ENCODE data around the gene IL36RN.

DNA sequence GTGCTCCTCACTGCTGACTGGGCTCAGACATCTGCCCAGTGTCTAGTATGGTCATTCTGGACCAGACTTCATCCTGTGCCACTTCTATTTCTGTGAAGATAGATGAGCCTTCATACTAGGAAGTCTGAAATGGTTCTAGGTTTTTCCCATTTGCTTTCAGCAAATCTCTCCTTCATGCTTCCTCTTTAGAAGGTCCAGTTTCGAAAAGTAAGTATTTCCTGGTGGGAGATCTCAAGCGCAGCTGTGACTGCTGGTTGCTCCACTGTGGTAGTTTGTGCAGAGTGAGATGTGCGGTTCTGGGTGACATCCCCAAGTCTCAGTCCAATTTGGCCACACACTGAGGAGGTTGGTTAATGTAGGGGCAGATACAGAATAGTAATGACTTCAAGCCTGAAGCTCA, 20.7 kb upstream of the IL36RN start:
- TF ChIP-seq, protein P1, sequence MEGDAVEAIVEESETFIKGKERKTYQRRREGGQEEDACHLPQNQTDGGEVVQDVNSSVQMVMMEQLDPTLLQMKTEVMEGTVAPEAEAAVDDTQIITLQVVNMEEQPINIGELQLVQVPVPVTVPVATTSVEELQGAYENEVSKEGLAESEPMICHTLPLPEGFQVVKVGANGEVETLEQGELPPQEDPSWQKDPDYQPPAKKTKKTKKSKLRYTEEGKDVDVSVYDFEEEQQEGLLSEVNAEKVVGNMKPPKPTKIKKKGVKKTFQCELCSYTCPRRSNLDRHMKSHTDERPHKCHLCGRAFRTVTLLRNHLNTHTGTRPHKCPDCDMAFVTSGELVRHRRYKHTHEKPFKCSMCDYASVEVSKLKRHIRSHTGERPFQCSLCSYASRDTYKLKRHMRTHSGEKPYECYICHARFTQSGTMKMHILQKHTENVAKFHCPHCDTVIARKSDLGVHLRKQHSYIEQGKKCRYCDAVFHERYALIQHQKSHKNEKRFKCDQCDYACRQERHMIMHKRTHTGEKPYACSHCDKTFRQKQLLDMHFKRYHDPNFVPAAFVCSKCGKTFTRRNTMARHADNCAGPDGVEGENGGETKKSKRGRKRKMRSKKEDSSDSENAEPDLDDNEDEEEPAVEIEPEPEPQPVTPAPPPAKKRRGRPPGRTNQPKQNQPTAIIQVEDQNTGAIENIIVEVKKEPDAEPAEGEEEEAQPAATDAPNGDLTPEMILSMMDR (IDR thresholded peaks at IDR 0.05): no peak
- no peak for TF ChIP-seq POLR2A (IDR thresholded peaks at IDR 0.05)

All from breast epithelium (tissue), 3 donors.